Measurements from ENCODE around the gene MEGF6.

The MEGF6 gene

GRCh38 chr1:3557366-3557765, 53.9 kb downstream of the MEGF6 start:
- TF ChIP-seq, protein P1, sequence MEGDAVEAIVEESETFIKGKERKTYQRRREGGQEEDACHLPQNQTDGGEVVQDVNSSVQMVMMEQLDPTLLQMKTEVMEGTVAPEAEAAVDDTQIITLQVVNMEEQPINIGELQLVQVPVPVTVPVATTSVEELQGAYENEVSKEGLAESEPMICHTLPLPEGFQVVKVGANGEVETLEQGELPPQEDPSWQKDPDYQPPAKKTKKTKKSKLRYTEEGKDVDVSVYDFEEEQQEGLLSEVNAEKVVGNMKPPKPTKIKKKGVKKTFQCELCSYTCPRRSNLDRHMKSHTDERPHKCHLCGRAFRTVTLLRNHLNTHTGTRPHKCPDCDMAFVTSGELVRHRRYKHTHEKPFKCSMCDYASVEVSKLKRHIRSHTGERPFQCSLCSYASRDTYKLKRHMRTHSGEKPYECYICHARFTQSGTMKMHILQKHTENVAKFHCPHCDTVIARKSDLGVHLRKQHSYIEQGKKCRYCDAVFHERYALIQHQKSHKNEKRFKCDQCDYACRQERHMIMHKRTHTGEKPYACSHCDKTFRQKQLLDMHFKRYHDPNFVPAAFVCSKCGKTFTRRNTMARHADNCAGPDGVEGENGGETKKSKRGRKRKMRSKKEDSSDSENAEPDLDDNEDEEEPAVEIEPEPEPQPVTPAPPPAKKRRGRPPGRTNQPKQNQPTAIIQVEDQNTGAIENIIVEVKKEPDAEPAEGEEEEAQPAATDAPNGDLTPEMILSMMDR (IDR thresholded peaks at IDR 0.05; ENCODE audit: low read depth, low read length) = no peak
- DNase-seq (ENCODE audit: extremely low read depth, low read depth) = no peak

DNA sequence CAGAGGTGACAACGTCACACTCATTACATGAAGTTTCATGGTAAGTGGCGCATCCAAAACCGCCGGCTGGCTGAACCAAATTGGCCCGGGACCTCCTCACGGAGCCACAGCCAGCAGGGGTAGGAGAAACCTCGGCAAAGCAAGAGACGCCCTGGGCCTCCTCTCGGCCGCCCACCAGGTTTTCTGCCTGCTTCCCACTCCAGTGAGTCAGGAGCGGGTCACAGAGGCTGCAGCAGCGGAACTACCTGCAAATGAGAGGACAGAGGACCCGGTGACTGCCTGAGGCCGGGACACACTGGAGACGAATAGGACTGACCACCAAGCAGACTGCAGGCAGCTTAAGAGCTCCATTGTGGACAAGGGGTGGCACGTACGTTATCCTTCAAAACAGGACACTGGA, 55.0 kb downstream of the MEGF6 start:
- TF ChIP-seq, protein P1 (IDR thresholded peaks at IDR 0.05; ENCODE audit: low read depth, low read length) = no peak
- no peak for DNase-seq (ENCODE audit: extremely low read depth, low read depth)

GRCh38 chr1:3555131-3555920, 56.0 kb downstream of the MEGF6 start:
- TF ChIP-seq, protein P1 (IDR thresholded peaks at IDR 0.05; ENCODE audit: low read depth, low read length) = no peak
- DNase-seq (ENCODE audit: extremely low read depth, low read depth) = no peak

- TF ChIP-seq, protein P1 (IDR thresholded peaks at IDR 0.05; ENCODE audit: low read depth, low read length) = no peak
- DNase-seq (ENCODE audit: extremely low read depth, low read depth) = no peak
Observed at GRCh38 chr1:3553940-3554223, 57.4 kb downstream of the MEGF6 start.

- no peak for DNase-seq (ENCODE audit: extremely low read depth, low read depth)
- TF ChIP-seq, protein P1 (IDR thresholded peaks at IDR 0.05; ENCODE audit: low read depth, low read length) = no peak
Observed at GRCh38 chr1:3553166-3553939, 58.0 kb downstream of the MEGF6 start.

- no peak for DNase-seq (ENCODE audit: extremely low read depth, low read depth)
- TF ChIP-seq, protein P1 (IDR thresholded peaks at IDR 0.05; ENCODE audit: low read depth, low read length) = no peak
Observed at GRCh38 chr1:3552751-3553150, 58.6 kb downstream of the MEGF6 start.

GRCh38 chr1:3552176-3552575, 59.1 kb downstream of the MEGF6 start:
- TF ChIP-seq, protein P1 (IDR thresholded peaks at IDR 0.05; ENCODE audit: low read depth, low read length) = no peak
- DNase-seq (ENCODE audit: extremely low read depth, low read depth) = no peak
